Stomach (tissue), 9 donors: ENCODE data around the gene CAPZB. TPM values are rescaled to one million over a fixed set of nuclear protein-coding genes. Genes with fewer than 3 reads are reported as not detected.

Source experiments
- DNase-seq, 2 donors: peaks; one replicate each; pipeline versions ENCODE4 v3.0.0 to v3.0.0-alpha.2; 2013 to 2019
- H3K27ac ChIP-seq, 5 donors: fragments of 200-600 bp in 4 of 5; sonication (generic) in 4 of 5; one replicate each; pipeline ENCODE4 v1.5.1; 2013 to 2019; ENCODE audit warnings: mild to moderate bottlenecking in 1 of 5, moderate library complexity in 1 of 5
- H3K27me3 ChIP-seq, 3 donors: fragments of 200-600 bp; sonication (generic); one replicate each; pipeline ENCODE4 v1.5.1; 2017 to 2019; ENCODE audit warnings: mixed run types in 1 of 3
- H3K36me3 ChIP-seq, 4 donors: fragments of 200-600 bp; sonication (generic); 1 replicate in 3 of 4; 2 replicates in 1 of 4; pipeline ENCODE4 v1.5.1; 2016 to 2019
- H3K4me1 ChIP-seq, 4 donors: fragments of 200-600 bp; sonication (generic); one replicate each; pipeline ENCODE4 v1.5.1; 2016 to 2019
- H3K4me3 ChIP-seq, 4 donors: fragments of 200-600 bp; sonication (generic) in 3 of 4; one replicate each; pipeline ENCODE4 v1.5.1; 2016 to 2019; ENCODE audit warnings: mild to moderate bottlenecking in 1 of 4
- H3K9me3 ChIP-seq, 4 donors: fragments of 200-600 bp; sonication (generic); one replicate each; pipeline ENCODE4 v1.5.1; 2016 to 2019
- CTCF ChIP-seq, 7 experiments: fragments of 450-650 bp in 4 of 7; fragments of 200-600 bp in 3 of 7; sonication (generic) in 3 of 7; IDR thresholded peaks; one replicate each; pipeline ENCODE4 v1.5.1; 2016 to 2019; ENCODE audit warnings: antibody characterized with exemption in 7 of 7, control low read depth in 2 of 7, mild to moderate bottlenecking in 1 of 7
- EP300 ChIP-seq: sonication (generic); formaldehyde crosslinking; IDR thresholded peaks from one replicate; pipeline ENCODE4 v1.6.1; 2017; ENCODE audit warnings: antibody characterized with exemption
- POLR2A ChIP-seq, 4 donors: fragments of 450-650 bp; IDR thresholded peaks; one replicate each; pipeline ENCODE4 v1.6.1; 2016; ENCODE audit warnings: antibody characterized with exemption in 4 of 4, control low read depth in 2 of 4, mild to moderate bottlenecking in 1 of 4, moderate library complexity in 1 of 4
- POLR2AphosphoS5 ChIP-seq, 3 donors: sonication (generic); formaldehyde crosslinking; IDR thresholded peaks; one replicate each; pipeline ENCODE4 v1.6.1; 2016; ENCODE audit warnings: antibody characterized with exemption in 3 of 3
- WGBS, 5 donors: extraction: QIAGEN DNeasy Blood & Tissue Kit in 3 of 5; methylation state at CpG; one replicate each; pipeline versions ENCODE4 v1.1.5 to v1.1.7; 2013 to 2018; 5-methylcytosine and 5-hydroxymethylcytosine counted together
- intact Hi-C: fragments of 100-400 bp; cut with DNase I; formaldehyde crosslinking; loops from one replicate; pipeline ENCODE4 v1.15.1; 2023; ENCODE audit warnings: low total_unique reads
- polyA plus RNA-seq, 3 donors: library from polyadenylated mRNA; stranded (reverse); fragments of 200-250 nt; gene quantifications; one replicate each; pipeline ENCODE4 v1.2.3, GENCODE V29; 2013
- total RNA-seq, 5 donors: library from RNA; depleted of rRNA; stranded (reverse); fragments of >200 nt; gene quantifications; one replicate each; pipeline versions ENCODE4 v1.1.0 to v1.2.3, GENCODE V29; 2014 to 2016
- donor health status: healthy with polysubstance abuse.
- donor health status: Bipolar disorder and iron deficiency.
- donor health status: healthy.

Gene CAPZB
- total and polyA plus RNA-seq, 8 donors = 84.9 to 345 (median 155) TPM

- Histone ChIP-seq H3K36me3 (peaks cover 0 to 9% (median 3%) of the 10 kb centered on the region in 4 donors), H3K9me3 (no peaks in the 10 kb centered on the region), H3K4me3 (no peak overlapping the region), H3K27me3 (no peaks in the 10 kb centered on the region), H3K27ac (peak overlapping the region; percentile 14 to 90 (median 84)), H3K4me1 (peaks cover 79 to 99% (median 87%) of the 10 kb centered on the region in 4 donors)
- TF ChIP-seq POLR2A (IDR thresholded peaks at IDR 0.05) (no peak), POLR2AphosphoS5 (IDR thresholded peaks at IDR 0.05) (no peak), EP300 (no peak), CTCF (IDR thresholded peaks at IDR 0.05) (no peak)
- intact Hi-C loops = no loop called here
- no peak for DNase-seq
- WGBS, 5 donors = 66 to 73% (median 70%) methylated on average over 10 of the region's 10 CpGs
Observed at GRCh38 chr1:19444296-19445021, 40.9 kb downstream of the CAPZB start.

- 74 to 90% (median 80%) methylated on average over 4 of the region's 4 CpGs for WGBS, 5 donors
- Histone ChIP-seq H3K4me3 (no peak overlapping the region), H3K36me3 (peaks cover 0 to 2% (median 0%) of the 10 kb centered on the region in 4 donors), H3K4me1 (peaks cover 79 to 99% (median 86%) of the 10 kb centered on the region in 4 donors), H3K27ac (peak overlapping the region; percentile 34 to 90 (median 84)), H3K9me3 (no peaks in the 10 kb centered on the region), H3K27me3 (no peaks in the 10 kb centered on the region)
- peak in 1 of 2 donors; percentile 49 for DNase-seq
- intact Hi-C loops = no loop called here
- TF ChIP-seq POLR2A (IDR thresholded peaks at IDR 0.05) (no peak), EP300 (no peak), CTCF (IDR thresholded peaks at IDR 0.05) (no peak), POLR2AphosphoS5 (IDR thresholded peaks at IDR 0.05) (no peak)
Observed at GRCh38 chr1:19443326-19443725, 42.0 kb downstream of the CAPZB start.

- peaks cover 79 to 99% (median 86%) of the 10 kb centered on the region in 4 donors for H3K4me1 ChIP-seq
- H3K27me3 ChIP-seq = no peaks in the 10 kb centered on the region
- no peak overlapping the region for H3K4me3 ChIP-seq
- TF ChIP-seq CTCF (IDR thresholded peaks at IDR 0.05) (no peak), EP300 (no peak), POLR2AphosphoS5 (IDR thresholded peaks at IDR 0.05) (peak in 1 of 3 donors; percentile 22), POLR2A (IDR thresholded peaks at IDR 0.05) (no peak)
- WGBS, 5 donors = 49 to 71% (median 65%) methylated on average over 22 of the region's 22 CpGs
- DNase-seq = peak in 1 of 2 donors; percentile 46
- H3K27ac ChIP-seq = peak overlapping the region; percentile 22 to 90 (median 84)
- no peaks in the 10 kb centered on the region for H3K9me3 ChIP-seq
- H3K36me3 ChIP-seq = no peaks in the 10 kb centered on the region
- intact Hi-C loops = no loop called here
Observed at GRCh38 chr1:19442154-19443096, 42.9 kb downstream of the CAPZB start.

- Histone ChIP-seq H3K36me3 (no peaks in the 10 kb centered on the region), H3K27ac (peak overlapping the region; percentile 33 to 90 (median 84)), H3K4me3 (no peak overlapping the region), H3K27me3 (no peaks in the 10 kb centered on the region), H3K9me3 (no peaks in the 10 kb centered on the region), H3K4me1 (peaks cover 83 to 100% (median 92%) of the 10 kb centered on the region in 4 donors)
- 78 to 85% (median 79%) methylated on average over 11 of the region's 11 CpGs for WGBS, 5 donors
- intact Hi-C loops = no loop called here
- DNase-seq = no peak
- TF ChIP-seq CTCF (IDR thresholded peaks at IDR 0.05) = no peak
- TF ChIP-seq POLR2AphosphoS5 (IDR thresholded peaks at IDR 0.05) = peak in 1 of 3 donors; percentile 72
Observed at GRCh38 chr1:19441048-19441780, 44.1 kb downstream of the CAPZB start.
